GM21447 (cell line): Measurements from ENCODE around the gene APOBEC3A.
"Not testable (repeated sequence)": the region's sequence is repeated elsewhere in the genome, so short reads cannot be mapped to it uniquely, and the experiment has no call there.

Experiments
- ATAC-seq: cut with Tn5 transposase; IDR thresholded peaks from one replicate; pipeline ENCODE4 v1.9.1; 2021; ENCODE audit not compliant: unreplicated experiment

APOBEC3A gene

GRCh38 chr22:38957808-38958650 is 620 bp downstream of the APOBEC3A start:
- ATAC-seq: no peak

- ATAC-seq: not testable (repeated sequence)
These were observed 1.2 kb downstream of the APOBEC3A start for GRCh38 chr22:38958651-38958943.

- no peak for ATAC-seq
These were observed 2.2 kb downstream of the APOBEC3A start for GRCh38 chr22:38959590-38959989.

- not testable (repeated sequence) for ATAC-seq
These were observed 3.3 kb downstream of the APOBEC3A start for GRCh38 chr22:38960673-38961072.

- ATAC-seq: not testable (repeated sequence)
These were observed 5.9 kb downstream of the APOBEC3A start for GRCh38 chr22:38963291-38963738.

GRCh38 chr22:38963872-38964271 is 6.5 kb downstream of the APOBEC3A start:
- no peak for ATAC-seq

- no peak for ATAC-seq
These were observed 6.9 kb downstream of the APOBEC3A start for GRCh38 chr22:38964306-38964705.

- ATAC-seq: no peak
These were observed 7.6 kb downstream of the APOBEC3A start for GRCh38 chr22:38964989-38965388.

GRCh38 chr22:38965614-38966379 is 8.4 kb downstream of the APOBEC3A start:
- ATAC-seq: no peak

GRCh38 chr22:38966380-38966702 is 8.9 kb downstream of the APOBEC3A start:
- no peak for ATAC-seq

- no peak for ATAC-seq
These were observed 9.5 kb downstream of the APOBEC3A start for GRCh38 chr22:38966942-38967341.

- no peak for ATAC-seq
These were observed 10.3 kb downstream of the APOBEC3A start for GRCh38 chr22:38967451-38968450.

- no peak for ATAC-seq
These were observed 11.4 kb downstream of the APOBEC3A start for GRCh38 chr22:38968801-38969200.

- no peak for ATAC-seq
These were observed 13.1 kb downstream of the APOBEC3A start for GRCh38 chr22:38970551-38970950.

- ATAC-seq: no peak
These were observed 13.8 kb downstream of the APOBEC3A start for GRCh38 chr22:38971202-38971601.

- no peak for ATAC-seq
These were observed 14.4 kb downstream of the APOBEC3A start for GRCh38 chr22:38971791-38972190.

GRCh38 chr22:38972558-38972957 is 15.1 kb downstream of the APOBEC3A start:
- no peak for ATAC-seq

- ATAC-seq: no peak
These were observed 16.1 kb downstream of the APOBEC3A start for GRCh38 chr22:38973289-38974169.

- no peak for ATAC-seq
These were observed 16.9 kb downstream of the APOBEC3A start for GRCh38 chr22:38974170-38974825.

- ATAC-seq: no peak
These were observed 17.4 kb downstream of the APOBEC3A start for GRCh38 chr22:38974826-38975175.
